HG02884 (cell line): ENCODE results near the gene MMS19.
"Not testable (repeated sequence)": the region's sequence is repeated elsewhere in the genome, so short reads cannot be mapped to it uniquely, and the experiment has no call there.

Experiments used
- ATAC-seq: cut with Tn5 transposase; IDR thresholded peaks from one replicate; pipeline ENCODE4 v1.9.1; 2021; ENCODE audit warnings: mild to moderate bottlenecking, moderate library complexity; ENCODE audit not compliant: unreplicated experiment

The MMS19 gene

GRCh38 chr10:97498076-97498840 lies at the start of gene MMS19:
TSS of gene MMS19 (minus strand) at chr10:97498422. CDS start at chr10:97498384, 38 bp downstream.
- peak; percentile 88 for ATAC-seq

GRCh38 chr10:97547962-97548361 lies 49.7 kb upstream of the MMS19 start:
- ATAC-seq = no peak

GRCh38 chr10:97547271-97547600 lies 49.0 kb upstream of the MMS19 start:
- ATAC-seq = no peak

- no peak for ATAC-seq
These were observed 48.4 kb upstream of the MMS19 start for GRCh38 chr10:97546456-97547270.

GRCh38 chr10:97543025-97543546 lies 44.9 kb upstream of the MMS19 start:
- ATAC-seq = no peak

- ATAC-seq = no peak
These were observed 44.2 kb upstream of the MMS19 start for GRCh38 chr10:97542169-97543024.

- no peak for ATAC-seq
These were observed 42.7 kb upstream of the MMS19 start for GRCh38 chr10:97540669-97541500.

GRCh38 chr10:97539523-97540200 lies 41.4 kb upstream of the MMS19 start:
- ATAC-seq = no peak

GRCh38 chr10:97538839-97539238 lies 40.6 kb upstream of the MMS19 start:
- ATAC-seq = no peak

- no peak for ATAC-seq
These were observed 40.2 kb upstream of the MMS19 start for GRCh38 chr10:97538411-97538810.

GRCh38 chr10:97537186-97537869 lies 39.1 kb upstream of the MMS19 start:
- no peak for ATAC-seq

- ATAC-seq = no peak
These were observed 36.6 kb upstream of the MMS19 start for GRCh38 chr10:97534746-97535367.

GRCh38 chr10:97533888-97534287 lies 35.7 kb upstream of the MMS19 start:
- ATAC-seq = no peak

- ATAC-seq = no peak
These were observed 34.9 kb upstream of the MMS19 start for GRCh38 chr10:97532935-97533671.

- no peak for ATAC-seq
These were observed 33.3 kb upstream of the MMS19 start for GRCh38 chr10:97531401-97531986.

- ATAC-seq = no peak
These were observed 31.7 kb upstream of the MMS19 start for GRCh38 chr10:97529685-97530465.

GRCh38 chr10:97528876-97529275 lies 30.7 kb upstream of the MMS19 start:
- not testable (repeated sequence) for ATAC-seq
